Activated naive CD4-positive, alpha-beta T cell treated with anti-CD3 and anti-CD28 coated beads for 36 hours (primary cell): ENCODE measurements around the gene PMEL. TPM values are rescaled to one million over a fixed set of nuclear protein-coding genes. Genes with fewer than 3 reads are reported as not detected.
"Not testable (repeated sequence)": the region's sequence is repeated elsewhere in the genome, so short reads cannot be mapped to it uniquely, and the experiment has no call there.

ENCODE experiments used
- CTCF ChIA-PET: fragments of 350-600 bp; sonication (Branson Sonifier 250); formaldehyde crosslinking; loops from one replicate; lab custom pipeline; 2021; ENCODE audit warnings: antibody characterized with exemption; lab: Charles Lee
- DNase-seq: peaks from one replicate; pipeline ENCODE4 v3.0.0-alpha.2; 2020
- H3K27ac Mint-ChIP-seq: one replicate; pipeline ENCODE4 v1.8.0; 2021; ENCODE audit warnings: mild to moderate bottlenecking, mixed read lengths
- H3K27me3 Mint-ChIP-seq: one replicate; pipeline ENCODE4 v1.8.0; 2021; ENCODE audit warnings: low read depth, mixed read lengths
- H3K36me3 Mint-ChIP-seq: one replicate; pipeline ENCODE4 v1.8.0; 2021; ENCODE audit warnings: low read depth, mixed read lengths
- H3K4me1 Mint-ChIP-seq: one replicate; pipeline ENCODE4 v1.8.0; 2021; ENCODE audit warnings: low read depth, mixed read lengths
- H3K4me3 Mint-ChIP-seq: one replicate; pipeline ENCODE4 v1.8.0; 2021; ENCODE audit warnings: mild to moderate bottlenecking, moderate library complexity, mixed read lengths
- H3K9me3 Mint-ChIP-seq: one replicate; pipeline ENCODE4 v1.8.0; 2021; ENCODE audit warnings: mixed read lengths
- intact Hi-C: fragments of 100-400 bp; cut with micrococcal nuclease; formaldehyde crosslinking; loops from one replicate; pipeline ENCODE4 v1.15.1; 2023
- total RNA-seq, 2 experiments: library from RNA; stranded (reverse); gene quantifications; one replicate each; pipeline ENCODE4 v1.2.3, GENCODE V29; 2021

PMEL gene
- total RNA-seq, 2 experiments from 2014 or later = 1.2 to 1.5 TPM

DNA sequence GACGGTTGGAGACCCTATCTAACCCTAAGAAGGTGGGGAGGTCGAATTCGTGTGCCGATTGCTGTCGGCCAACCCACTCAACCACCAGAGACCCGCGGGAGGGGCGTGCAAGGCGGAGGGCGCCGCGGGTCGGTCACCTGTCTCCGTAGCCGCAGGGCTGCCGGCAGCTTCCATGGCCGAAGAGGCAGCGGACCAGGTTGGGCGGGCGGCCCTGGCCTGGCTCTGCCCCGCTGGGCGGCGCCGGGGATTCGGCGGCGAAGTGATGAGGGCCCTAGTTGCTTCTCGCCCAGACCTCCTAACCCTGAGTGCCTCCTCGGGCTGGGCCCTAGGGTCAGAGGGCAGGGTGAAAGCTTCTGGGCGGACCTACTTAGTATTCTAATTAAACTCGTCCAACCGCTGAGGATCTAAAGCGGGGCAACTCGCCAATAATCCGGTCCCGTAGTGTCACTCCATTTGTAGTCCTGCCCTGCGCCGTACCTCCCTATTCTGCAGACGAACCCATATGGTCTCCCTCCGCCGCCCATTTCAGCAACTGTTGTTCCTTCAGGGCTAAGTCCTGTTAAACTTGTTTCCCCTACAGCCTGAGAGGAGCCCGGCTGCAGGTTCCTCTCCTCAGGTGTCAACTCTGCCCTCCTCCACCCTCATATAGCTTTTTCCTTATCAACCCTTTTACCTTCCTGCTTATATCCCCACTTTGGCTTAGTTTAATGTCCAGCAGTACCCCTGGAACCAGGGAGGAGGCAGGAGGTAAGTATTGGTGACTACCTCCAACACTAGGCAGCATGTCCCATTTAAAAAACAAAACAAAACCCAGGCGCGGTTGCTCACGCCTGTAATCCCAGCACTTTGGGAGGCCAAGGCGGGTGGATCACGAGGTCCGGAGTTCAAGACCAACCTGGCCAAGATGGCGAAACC lies 38.0 kb downstream of the PMEL start, which contains the start of gene PYM1:
TSS of gene PYM1 (minus strand) at position 307 of the 915 bp plus-strand sequence. CDS start at position 174, 133 bp downstream.
- Mint-ChIP-seq H3K36me3 (peaks cover 36% of the 10 kb centered on the region), H3K27me3 (no peaks in the 10 kb centered on the region), H3K4me1 (peaks cover 41% of the 10 kb centered on the region), H3K27ac (peak within 1 kb of the TSS; percentile 100), H3K9me3 (no peaks in the 10 kb centered on the region), H3K4me3 (peak within 1 kb of the TSS; percentile 99)
- intact Hi-C loops = loop anchor here (1.0 to 10.0 kb wide), 13 partner anchors 7 to 1917 kb away; partner anchors contain the start of genes CD63, CTDSP2, DNAJC14 and IL23A
- peak; percentile 89 for DNase-seq
- CTCF ChIA-PET = interaction anchor here (0.7 to 5.3 kb wide), 9 partner anchors 8 to 203 kb away, joined by 3 to 43 read pairs (median 4); partner anchors contain the start of genes DNAJC14, ORMDL2, RAB5B and SARNP

DNA sequence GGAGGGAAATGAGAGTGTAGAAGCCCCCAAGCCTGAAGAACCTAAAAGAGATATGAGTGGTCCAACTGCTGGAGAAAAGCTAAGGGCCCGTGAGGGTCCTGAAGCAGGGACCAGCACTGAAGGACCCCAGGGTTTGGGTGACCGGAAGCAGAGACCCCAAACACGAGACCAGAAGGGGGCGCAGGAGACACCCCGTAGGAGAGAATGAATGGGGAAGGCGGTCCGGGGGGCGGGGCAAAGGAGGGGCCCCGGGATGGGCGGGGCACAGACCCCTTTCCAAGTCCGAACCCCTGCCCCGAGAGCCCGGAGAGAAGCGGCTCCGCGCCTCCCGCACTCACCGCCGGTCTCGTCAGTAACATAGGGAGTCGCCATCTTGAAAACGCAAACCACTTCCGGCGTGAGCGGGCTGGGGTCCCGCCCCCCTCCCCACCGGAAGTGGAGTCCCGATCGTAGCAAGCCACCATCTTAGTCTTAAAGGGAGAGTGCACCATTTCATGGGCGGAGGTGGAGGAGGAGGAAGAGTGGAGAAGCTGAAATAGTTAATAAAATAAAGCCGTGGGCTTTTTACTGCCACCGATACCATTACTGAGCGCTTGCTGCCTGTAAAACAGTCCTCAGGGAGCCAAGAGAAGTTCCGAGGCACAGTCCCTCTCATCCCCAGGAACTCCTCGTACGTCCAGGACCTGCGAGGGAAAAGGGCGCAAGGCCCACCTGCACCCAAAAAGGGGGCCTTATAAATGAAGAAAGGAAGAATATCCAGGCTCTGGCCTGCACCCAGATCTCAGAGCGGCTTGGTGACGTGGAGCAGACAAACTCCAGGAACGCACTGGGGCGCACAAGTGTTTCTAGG lies 38.9 kb downstream of the PMEL start:
- intact Hi-C loops = loop anchor here (1.0 to 10.0 kb wide), 9 partner anchors 8 to 1918 kb away; partner anchors contain the start of genes CD63, CTDSP2, DNAJC14 and IL23A
- CTCF ChIA-PET = interaction anchor here (0.7 to 5.3 kb wide), 22 partner anchors 9 to 202 kb away, joined by 3 to 43 read pairs (median 5); partner anchors contain the start of genes CD63, ORMDL2, RAB5B and RPL41
- H3K4me1 Mint-ChIP-seq = peaks cover 44% of the 10 kb centered on the region
- H3K9me3 Mint-ChIP-seq = no peaks in the 10 kb centered on the region
- peak overlapping the region; percentile 99 for H3K4me3 Mint-ChIP-seq
- H3K27me3 Mint-ChIP-seq = no peaks in the 10 kb centered on the region
- peak overlapping the region; percentile 100 for H3K27ac Mint-ChIP-seq
- DNase-seq = peak; percentile 96
- peaks cover 33% of the 10 kb centered on the region for H3K36me3 Mint-ChIP-seq

DNA sequence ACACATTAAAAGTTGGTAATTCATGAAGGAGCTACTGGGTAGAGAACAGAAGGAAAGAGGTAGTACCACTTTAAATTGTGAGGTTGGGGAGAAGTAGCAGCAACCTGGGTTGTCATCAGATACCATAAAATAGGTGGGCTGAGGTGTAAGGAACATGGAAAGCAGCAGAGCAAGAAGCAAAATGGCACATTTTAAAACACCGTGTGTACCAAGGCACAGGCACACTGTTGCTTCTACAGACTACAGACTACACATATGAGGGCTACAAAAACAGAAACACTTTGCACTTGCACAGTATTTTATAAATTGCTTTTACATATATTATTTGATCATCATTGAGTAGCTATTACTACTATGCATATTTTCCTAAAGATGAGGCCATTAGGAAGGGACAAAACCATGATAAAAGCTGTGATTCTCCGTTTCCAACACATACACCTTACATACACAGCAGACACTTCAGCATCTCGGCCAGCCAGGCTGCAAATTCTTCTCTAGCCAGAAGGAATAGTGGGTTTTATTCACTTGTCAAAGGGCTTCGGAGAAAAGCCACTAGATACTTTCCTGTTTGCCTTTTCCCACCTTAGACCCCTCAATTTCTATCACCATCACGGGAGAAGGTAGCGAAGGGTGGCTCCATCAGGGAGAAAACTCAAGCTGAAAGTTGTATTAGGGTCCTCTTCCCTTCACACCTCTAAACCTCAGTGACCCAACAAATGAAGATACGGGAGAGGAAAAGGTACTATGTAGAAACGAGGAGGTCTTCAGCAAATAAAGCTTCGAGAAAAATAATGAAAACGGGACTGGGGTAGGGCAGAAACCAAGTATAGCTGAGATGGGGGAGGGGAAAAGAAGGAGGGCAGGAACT lies 39.7 kb downstream of the PMEL start:
- peaks cover 27% of the 10 kb centered on the region for H3K36me3 Mint-ChIP-seq
- H3K27me3 Mint-ChIP-seq = no peaks in the 10 kb centered on the region
- H3K4me1 Mint-ChIP-seq = peaks cover 52% of the 10 kb centered on the region
- no peaks in the 10 kb centered on the region for H3K9me3 Mint-ChIP-seq
- intact Hi-C loops = loop anchor here (1.0 to 10.0 kb wide), 6 partner anchors 11 to 1919 kb away; partner anchors contain the start of genes CD63, CTDSP2, IL23A and NABP2
- H3K27ac Mint-ChIP-seq = peak overlapping the region; percentile 100
- CTCF ChIA-PET = interaction anchor here (0.7 to 3.5 kb wide), 20 partner anchors 9 to 197 kb away, joined by 3 to 30 read pairs (median 5); partner anchors contain the start of genes CD63, ORMDL2, RAB5B and RPL41
- peak overlapping the region; percentile 99 for H3K4me3 Mint-ChIP-seq
- DNase-seq = no peak

DNA sequence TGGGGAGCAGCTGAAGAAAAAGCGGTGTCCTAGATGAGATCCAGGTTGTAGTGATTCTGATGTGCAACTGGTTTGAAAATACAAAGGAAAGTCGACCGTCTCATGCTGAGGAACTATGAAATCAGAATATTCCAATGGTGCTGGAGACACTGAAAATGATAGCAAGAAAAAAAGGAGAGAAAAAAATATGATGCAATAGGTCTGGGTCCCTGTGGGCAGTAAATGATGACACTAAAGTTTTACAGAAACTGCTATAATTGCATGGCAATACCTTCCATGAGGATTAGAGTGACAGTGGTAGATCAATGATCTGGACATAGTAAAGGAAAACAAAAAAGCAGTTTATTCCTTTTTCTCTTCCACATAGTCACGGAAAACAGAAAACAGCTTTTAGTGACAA lies 40.5 kb downstream of the PMEL start:
- Mint-ChIP-seq H3K9me3 (no peaks in the 10 kb centered on the region), H3K4me3 (peak overlapping the region; percentile 99), H3K27me3 (no peaks in the 10 kb centered on the region), H3K4me1 (peaks cover 48% of the 10 kb centered on the region), H3K36me3 (peaks cover 25% of the 10 kb centered on the region), H3K27ac (peak overlapping the region; percentile 100)
- intact Hi-C loops = loop anchor here (1.0 to 10.0 kb wide), 5 partner anchors 10 to 1919 kb away; partner anchors contain the start of genes CTDSP2, IL23A, NABP2 and RNF41
- CTCF ChIA-PET = interaction anchor here (1.3 to 3.5 kb wide), 11 partner anchors 8 to 196 kb away, joined by 3 to 30 read pairs (median 9); partner anchors contain the start of gene CD63
- DNase-seq = no peak

DNA sequence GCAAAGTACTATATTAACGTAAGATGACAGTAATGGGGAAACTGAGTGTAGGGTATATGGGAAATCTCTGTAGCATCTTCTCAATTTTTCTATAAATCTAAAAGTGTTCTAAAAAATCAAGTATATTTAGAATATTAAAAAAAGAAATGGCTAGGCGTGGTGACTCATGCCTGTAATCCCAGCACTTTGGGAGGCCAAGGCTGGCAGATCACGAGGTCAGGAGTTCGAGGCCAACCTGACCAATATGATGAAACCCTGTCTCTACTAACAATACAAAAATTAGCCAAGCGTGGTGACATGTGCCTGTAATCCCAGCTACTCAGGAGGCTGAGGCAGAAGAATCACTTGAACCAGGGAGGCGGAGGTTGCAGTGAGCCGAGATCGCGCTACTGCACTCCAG lies 42.2 kb downstream of the PMEL start:
- Mint-ChIP-seq H3K36me3 (peaks cover 24% of the 10 kb centered on the region), H3K27ac (peak overlapping the region; percentile 10), H3K4me1 (peaks cover 37% of the 10 kb centered on the region)
- H3K4me3 Mint-ChIP-seq, DNase-seq, CTCF ChIA-PET, H3K27me3 Mint-ChIP-seq, H3K9me3 Mint-ChIP-seq: not testable (repeated sequence)
- intact Hi-C loops = loop anchor here (10.0 kb wide), 1 partner anchor 1921 kb away; the partner anchor contains the start of gene CTDSP2

DNA sequence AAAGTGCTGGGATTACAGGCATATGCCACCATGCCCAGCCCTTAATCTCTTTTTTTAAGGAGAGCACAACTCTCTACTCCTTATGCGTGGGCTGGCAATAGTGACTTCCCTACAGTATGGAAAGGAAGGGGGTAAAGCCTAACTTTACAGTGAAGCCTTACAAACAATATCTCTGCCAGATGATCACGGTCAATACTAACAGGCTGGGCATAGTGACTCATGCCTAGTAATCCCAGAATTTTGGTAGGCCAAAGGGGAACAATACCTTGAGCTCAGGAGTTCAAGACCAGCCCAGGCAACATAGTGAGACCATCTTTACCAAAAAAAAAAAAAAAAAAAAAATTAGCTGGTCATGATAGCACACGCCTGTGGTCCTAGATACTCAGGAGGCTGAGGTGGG lies 43.7 kb downstream of the PMEL start:
- H3K4me1 Mint-ChIP-seq = peaks cover 40% of the 10 kb centered on the region
- H3K36me3 Mint-ChIP-seq = peaks cover 18% of the 10 kb centered on the region
- no peak for DNase-seq
- CTCF ChIA-PET = no interaction called here
- no peaks in the 10 kb centered on the region for H3K27me3 Mint-ChIP-seq
- H3K4me3 Mint-ChIP-seq = no peak overlapping the region
- intact Hi-C loops = loop anchor here (10.0 kb wide), 1 partner anchor 1923 kb away; the partner anchor contains the start of gene CTDSP2
- no peaks in the 10 kb centered on the region for H3K9me3 Mint-ChIP-seq
- H3K27ac Mint-ChIP-seq = no peak overlapping the region

DNA sequence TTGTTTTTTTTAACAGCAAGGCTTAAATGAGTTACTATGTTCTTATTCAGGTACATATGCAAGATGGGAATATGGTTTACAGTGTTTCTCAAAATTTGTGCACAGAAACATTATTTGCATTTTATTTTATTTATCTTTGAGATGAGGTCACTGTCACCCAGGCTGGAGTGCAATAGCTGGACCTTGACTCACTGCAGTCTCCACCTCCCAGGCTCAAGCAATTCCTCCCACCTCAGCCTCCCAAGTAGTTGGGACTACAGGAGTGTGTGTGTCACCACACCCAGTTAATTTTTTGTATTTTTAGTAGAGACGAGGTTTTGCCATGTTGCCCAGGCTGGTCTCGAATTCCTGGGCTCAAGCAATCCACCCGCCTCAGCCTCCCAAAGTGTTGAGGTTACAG lies 46.8 kb downstream of the PMEL start:
- H3K9me3 Mint-ChIP-seq, DNase-seq, H3K27me3 Mint-ChIP-seq, CTCF ChIA-PET, intact Hi-C loops, H3K27ac Mint-ChIP-seq, H3K4me3 Mint-ChIP-seq: not testable (repeated sequence)
- Mint-ChIP-seq H3K4me1 (peaks cover 47% of the 10 kb centered on the region), H3K36me3 (peaks cover 23% of the 10 kb centered on the region)

DNA sequence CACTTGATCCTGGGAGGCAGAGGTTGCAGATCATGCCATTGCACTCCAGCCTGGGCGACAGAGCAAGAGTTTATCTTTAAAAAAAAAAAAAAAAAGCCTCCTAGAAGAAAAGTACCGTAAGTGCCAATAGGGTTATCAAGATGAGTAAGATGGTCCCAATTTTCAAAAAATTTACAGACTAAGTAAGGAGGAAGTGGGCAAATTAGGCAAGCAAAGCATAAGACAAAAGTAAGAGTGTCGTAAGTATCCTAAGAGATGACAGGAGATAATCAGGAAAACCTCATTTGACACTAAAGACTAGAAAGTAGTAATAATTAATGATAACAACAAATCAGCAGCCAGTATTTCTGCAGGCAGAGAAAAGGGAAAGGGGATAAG lies 50.4 kb downstream of the PMEL start:
- CTCF ChIA-PET = interaction anchor here (0.6 to 1.1 kb wide), 3 partner anchors 34 to 177 kb away, joined by 3 to 4 read pairs (median 3); no protein-coding TSS in a partner anchor
- DNase-seq = no peak
- H3K9me3 Mint-ChIP-seq = no peaks in the 10 kb centered on the region
- peak overlapping the region; percentile 54 for H3K27ac Mint-ChIP-seq
- intact Hi-C loops = loop anchor here (1.0 kb wide), 1 partner anchor 10 kb away; no protein-coding TSS in a partner anchor
- H3K4me3 Mint-ChIP-seq = no peak overlapping the region
- H3K36me3 Mint-ChIP-seq = peaks cover 25% of the 10 kb centered on the region
- no peaks in the 10 kb centered on the region for H3K27me3 Mint-ChIP-seq
- H3K4me1 Mint-ChIP-seq = peaks cover 40% of the 10 kb centered on the region

DNA sequence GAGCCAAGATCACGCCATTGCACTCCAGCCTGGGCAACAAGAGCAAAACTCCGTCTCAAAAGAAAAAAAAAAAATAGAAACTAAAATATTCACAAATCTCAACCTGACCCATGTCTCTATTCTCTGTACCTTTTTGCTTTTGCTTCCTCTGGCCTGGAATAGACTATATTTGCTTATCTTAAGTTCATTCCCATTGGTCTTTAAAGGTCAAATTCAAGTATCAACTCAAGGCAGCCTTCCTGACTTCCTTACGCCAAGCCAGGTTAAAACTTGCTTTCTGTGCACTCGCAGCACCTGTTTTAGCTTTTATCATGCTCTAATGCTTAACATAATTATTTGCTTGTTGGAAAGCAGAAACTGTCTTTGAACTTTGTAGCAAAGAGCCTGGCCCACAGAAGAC lies 52.9 kb downstream of the PMEL start:
- peaks cover 23% of the 10 kb centered on the region for H3K36me3 Mint-ChIP-seq
- H3K27me3 Mint-ChIP-seq = no peaks in the 10 kb centered on the region
- peaks cover 43% of the 10 kb centered on the region for H3K4me1 Mint-ChIP-seq
- CTCF ChIA-PET = interaction anchor here (1.3 to 2.6 kb wide), 2 partner anchors 8 to 13 kb away, joined by 4 to 9 read pairs; no protein-coding TSS in a partner anchor
- DNase-seq = no peak
- no peak overlapping the region for H3K27ac Mint-ChIP-seq
- H3K4me3 Mint-ChIP-seq = no peak overlapping the region
- H3K9me3 Mint-ChIP-seq = no peaks in the 10 kb centered on the region
- intact Hi-C loops = no loop called here

DNA sequence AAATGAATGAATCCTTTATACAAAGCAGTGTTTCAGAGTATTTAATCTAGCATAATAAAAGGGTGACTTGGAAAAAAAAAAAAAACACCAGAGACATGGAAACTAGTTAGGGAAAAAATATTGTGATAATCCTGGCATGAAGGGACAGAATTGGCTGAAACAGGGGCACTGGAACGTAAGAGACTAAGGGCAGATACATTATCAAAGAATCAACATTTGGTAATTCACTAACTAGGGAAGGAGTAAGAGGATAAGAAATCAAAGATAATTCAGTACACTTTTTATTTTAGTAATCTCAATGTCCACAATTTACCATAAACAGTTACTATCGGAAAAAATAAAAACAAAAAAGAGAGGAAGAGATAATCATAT lies 56.3 kb downstream of the PMEL start:
- CTCF ChIA-PET = no interaction called here
- H3K4me1 Mint-ChIP-seq = peaks cover 19% of the 10 kb centered on the region
- no peak overlapping the region for H3K27ac Mint-ChIP-seq
- no peaks in the 10 kb centered on the region for H3K27me3 Mint-ChIP-seq
- intact Hi-C loops = no loop called here
- no peaks in the 10 kb centered on the region for H3K9me3 Mint-ChIP-seq
- no peak overlapping the region for H3K4me3 Mint-ChIP-seq
- H3K36me3 Mint-ChIP-seq = peaks cover 13% of the 10 kb centered on the region
- DNase-seq = no peak
